22Rv1 (cell line): Measurements from ENCODE around the gene HCFC1R1.

Experiments used
- ZFX ChIP-seq: fragments of 450-650 bp; IDR thresholded peaks from 2 replicates; pipeline ENCODE4 v1.6.1; 2017; ENCODE audit warnings: antibody characterized with exemption, borderline replicate concordance
- TF ChIP-seq, protein P1 (sequence below): fragments of 450-650 bp; IDR thresholded peaks from 2 replicates; pipeline ENCODE4 v1.5.1; 2017; ENCODE audit warnings: mild to moderate bottlenecking

- TF ChIP-seq, protein P1, sequence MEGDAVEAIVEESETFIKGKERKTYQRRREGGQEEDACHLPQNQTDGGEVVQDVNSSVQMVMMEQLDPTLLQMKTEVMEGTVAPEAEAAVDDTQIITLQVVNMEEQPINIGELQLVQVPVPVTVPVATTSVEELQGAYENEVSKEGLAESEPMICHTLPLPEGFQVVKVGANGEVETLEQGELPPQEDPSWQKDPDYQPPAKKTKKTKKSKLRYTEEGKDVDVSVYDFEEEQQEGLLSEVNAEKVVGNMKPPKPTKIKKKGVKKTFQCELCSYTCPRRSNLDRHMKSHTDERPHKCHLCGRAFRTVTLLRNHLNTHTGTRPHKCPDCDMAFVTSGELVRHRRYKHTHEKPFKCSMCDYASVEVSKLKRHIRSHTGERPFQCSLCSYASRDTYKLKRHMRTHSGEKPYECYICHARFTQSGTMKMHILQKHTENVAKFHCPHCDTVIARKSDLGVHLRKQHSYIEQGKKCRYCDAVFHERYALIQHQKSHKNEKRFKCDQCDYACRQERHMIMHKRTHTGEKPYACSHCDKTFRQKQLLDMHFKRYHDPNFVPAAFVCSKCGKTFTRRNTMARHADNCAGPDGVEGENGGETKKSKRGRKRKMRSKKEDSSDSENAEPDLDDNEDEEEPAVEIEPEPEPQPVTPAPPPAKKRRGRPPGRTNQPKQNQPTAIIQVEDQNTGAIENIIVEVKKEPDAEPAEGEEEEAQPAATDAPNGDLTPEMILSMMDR: no peak
- TF ChIP-seq ZFX: no peak
Measured at GRCh38 chr16:3013998-3014690, 9.6 kb downstream of the HCFC1R1 start.
